Colonic mucosa (tissue), 4 donors: Measurements from ENCODE around the gene RGPD3. TPM values are rescaled to one million over a fixed set of nuclear protein-coding genes. Genes with fewer than 3 reads are reported as not detected.
A peak's percentile ranks its signal among the peaks of the same experiment; 100 is the strongest.
"Not testable (repeated sequence)": the region's sequence is repeated elsewhere in the genome, so short reads cannot be mapped to it uniquely, and the experiment has no call there.

Experiments used
- DNase-seq: peaks from one replicate; pipeline ENCODE4 v3.0.0-alpha.2; 2020
- H3K27ac ChIP-seq: fragments of 200-600 bp; one replicate; pipeline ENCODE4 v1.8.0; 2021
- H3K27me3 ChIP-seq: fragments of 200-600 bp; one replicate; pipeline ENCODE4 v1.8.0; 2021
- H3K36me3 ChIP-seq: fragments of 200-600 bp; one replicate; pipeline ENCODE4 v1.8.0; 2021
- H3K4me1 ChIP-seq: fragments of 200-600 bp; one replicate; pipeline ENCODE4 v1.8.0; 2021; ENCODE audit warnings: mild to moderate bottlenecking
- H3K4me3 ChIP-seq: fragments of 200-600 bp; one replicate; pipeline ENCODE4 v1.8.0; 2021
- H3K9ac ChIP-seq, 2 donors: one replicate each; pipeline ENCODE4 v1.7.0; 2013; ENCODE audit warnings: control low read depth in 2 of 2, low read depth in 2 of 2, low read length in 2 of 2
- H3K9me3 ChIP-seq: fragments of 200-600 bp; one replicate; pipeline ENCODE4 v1.8.0; 2021
- intact Hi-C: fragments of 100-400 bp; cut with DNase I; formaldehyde crosslinking; loops from one replicate; pipeline ENCODE4 v1.14.1; 2022
- total RNA-seq, 2 donors: library from RNA; stranded (reverse); fragmentation: NEBNext Ultra II Directional in 1 of 2; extraction: Animal tissue kit (Norgen Biotek cat#: 25700) in 1 of 2; gene quantifications; one replicate each; pipeline ENCODE4 v1.2.1, GENCODE V29; 2021
- TF ChIP-seq, protein P1 (sequence below): fragments of 200-600 bp; IDR thresholded peaks from one replicate; pipeline ENCODE4 v1.8.0; 2022; ENCODE audit warnings: antibody characterized with exemption, mild to moderate bottlenecking
- donor health status: healthy.
- donor health status: DM: no; HTN: no; CAD: no.
- donor health status: DM: no; HTN: no; CAD: no.

The RGPD3 gene
- total RNA-seq, 2 donors from 2014 or later = 0.05 to 0.11 TPM

DNA sequence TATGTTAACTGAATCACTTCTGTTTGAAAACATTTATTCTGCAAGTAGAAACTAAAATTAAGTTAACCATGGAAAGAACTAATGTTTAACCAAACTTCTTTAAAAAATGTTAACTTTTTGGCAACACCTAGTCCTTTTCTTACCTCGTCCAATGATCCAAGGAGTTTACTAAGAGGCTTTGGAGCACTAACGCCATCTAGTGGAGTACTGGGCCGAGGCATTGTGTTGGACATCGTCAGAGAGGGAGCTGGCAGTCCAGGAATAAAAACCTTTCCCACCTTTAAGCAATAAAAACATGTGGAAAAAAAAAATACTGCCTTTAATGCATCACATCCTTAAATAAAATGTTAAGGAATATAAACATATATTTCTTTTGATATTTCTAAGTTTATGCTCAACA lies 2.4 kb upstream of the RGPD3 start:
- TF ChIP-seq, protein P1, sequence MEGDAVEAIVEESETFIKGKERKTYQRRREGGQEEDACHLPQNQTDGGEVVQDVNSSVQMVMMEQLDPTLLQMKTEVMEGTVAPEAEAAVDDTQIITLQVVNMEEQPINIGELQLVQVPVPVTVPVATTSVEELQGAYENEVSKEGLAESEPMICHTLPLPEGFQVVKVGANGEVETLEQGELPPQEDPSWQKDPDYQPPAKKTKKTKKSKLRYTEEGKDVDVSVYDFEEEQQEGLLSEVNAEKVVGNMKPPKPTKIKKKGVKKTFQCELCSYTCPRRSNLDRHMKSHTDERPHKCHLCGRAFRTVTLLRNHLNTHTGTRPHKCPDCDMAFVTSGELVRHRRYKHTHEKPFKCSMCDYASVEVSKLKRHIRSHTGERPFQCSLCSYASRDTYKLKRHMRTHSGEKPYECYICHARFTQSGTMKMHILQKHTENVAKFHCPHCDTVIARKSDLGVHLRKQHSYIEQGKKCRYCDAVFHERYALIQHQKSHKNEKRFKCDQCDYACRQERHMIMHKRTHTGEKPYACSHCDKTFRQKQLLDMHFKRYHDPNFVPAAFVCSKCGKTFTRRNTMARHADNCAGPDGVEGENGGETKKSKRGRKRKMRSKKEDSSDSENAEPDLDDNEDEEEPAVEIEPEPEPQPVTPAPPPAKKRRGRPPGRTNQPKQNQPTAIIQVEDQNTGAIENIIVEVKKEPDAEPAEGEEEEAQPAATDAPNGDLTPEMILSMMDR = peak; percentile 26
- H3K4me1 ChIP-seq, H3K27me3 ChIP-seq, H3K4me3 ChIP-seq, H3K27ac ChIP-seq, H3K36me3 ChIP-seq, H3K9me3 ChIP-seq, H3K9ac ChIP-seq: not testable (repeated sequence)
- DNase-seq = peak; percentile 42
- intact Hi-C loops = loop anchor here (10.0 kb wide), 1 partner anchor 366 kb away; no protein-coding TSS in a partner anchor

DNA sequence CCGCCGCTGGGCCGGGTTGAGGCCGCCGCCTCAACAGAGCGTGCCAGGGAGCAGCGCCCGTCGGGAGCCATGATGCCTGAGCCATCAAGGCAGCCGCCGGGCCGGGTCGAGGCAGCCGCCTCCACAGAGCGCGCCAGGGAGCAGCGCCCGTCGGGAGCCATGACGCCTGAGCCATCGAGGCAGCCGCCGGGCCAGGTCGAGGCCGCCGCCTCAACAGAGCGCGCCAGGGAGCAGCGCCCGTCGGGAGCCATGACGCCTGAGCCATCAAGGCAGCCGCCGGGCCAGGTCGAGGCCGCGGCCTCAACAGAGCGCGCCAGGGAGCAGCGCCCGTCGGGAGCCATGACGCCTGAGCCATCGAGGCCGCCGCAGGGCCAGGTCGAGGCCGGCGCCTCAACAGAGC lies 697 bp downstream of the RGPD3 start:
- not testable (repeated sequence) for H3K36me3 ChIP-seq

DNA sequence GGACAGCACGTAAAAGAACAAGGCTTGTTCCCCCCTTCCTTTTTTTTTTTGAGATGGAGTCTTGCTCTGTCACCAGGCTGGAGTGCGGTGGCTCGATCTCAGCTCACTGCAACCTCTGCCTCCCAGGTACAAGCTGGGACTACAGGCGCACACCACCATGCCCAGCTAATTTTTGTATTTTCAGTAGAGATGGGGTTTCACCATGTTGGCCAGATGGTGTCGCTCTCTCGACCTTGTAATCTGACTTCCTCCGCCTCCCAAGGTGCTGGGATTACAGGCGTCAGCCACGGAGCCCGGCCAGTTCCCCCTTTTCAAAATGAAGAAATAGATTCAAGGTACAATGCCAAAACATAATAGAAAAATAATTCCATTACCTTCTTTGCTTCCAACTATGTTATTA lies 6.3 kb downstream of the RGPD3 start:
- H3K27ac ChIP-seq, H3K9ac ChIP-seq, H3K4me3 ChIP-seq, H3K36me3 ChIP-seq, H3K27me3 ChIP-seq, H3K9me3 ChIP-seq, intact Hi-C loops, H3K4me1 ChIP-seq: not testable (repeated sequence)
- DNase-seq = peak; percentile 18

More for the DNA sequence above, 697 bp downstream of the RGPD3 start:
- H3K27me3 ChIP-seq, H3K9ac ChIP-seq, H3K9me3 ChIP-seq, H3K27ac ChIP-seq, H3K4me3 ChIP-seq, H3K4me1 ChIP-seq, intact Hi-C loops, DNase-seq: not testable (repeated sequence)

DNA sequence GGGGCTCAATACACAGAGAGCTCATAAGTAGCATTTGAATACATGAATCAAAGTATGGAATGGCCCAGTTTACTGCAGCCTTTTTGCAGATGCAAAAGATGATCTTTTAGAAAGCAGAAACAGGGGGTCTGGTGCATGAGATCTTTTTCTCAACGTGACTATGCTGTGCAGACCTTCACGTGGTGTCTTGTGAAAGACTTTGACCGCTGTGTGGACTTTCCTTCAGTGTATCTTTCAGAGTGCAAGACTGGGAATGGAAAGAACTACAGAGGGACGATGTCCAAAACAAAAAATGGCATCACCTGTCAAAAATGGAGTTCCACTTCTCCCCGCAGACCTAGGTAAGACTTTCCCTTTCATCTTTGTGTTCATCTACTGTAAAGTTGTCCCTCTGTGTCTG lies 77.5 kb downstream of the RGPD3 start:
- H3K4me1 ChIP-seq, intact Hi-C loops, H3K9ac ChIP-seq, H3K36me3 ChIP-seq, H3K27ac ChIP-seq, H3K4me3 ChIP-seq, H3K27me3 ChIP-seq, DNase-seq, H3K9me3 ChIP-seq: not testable (repeated sequence)

DNA sequence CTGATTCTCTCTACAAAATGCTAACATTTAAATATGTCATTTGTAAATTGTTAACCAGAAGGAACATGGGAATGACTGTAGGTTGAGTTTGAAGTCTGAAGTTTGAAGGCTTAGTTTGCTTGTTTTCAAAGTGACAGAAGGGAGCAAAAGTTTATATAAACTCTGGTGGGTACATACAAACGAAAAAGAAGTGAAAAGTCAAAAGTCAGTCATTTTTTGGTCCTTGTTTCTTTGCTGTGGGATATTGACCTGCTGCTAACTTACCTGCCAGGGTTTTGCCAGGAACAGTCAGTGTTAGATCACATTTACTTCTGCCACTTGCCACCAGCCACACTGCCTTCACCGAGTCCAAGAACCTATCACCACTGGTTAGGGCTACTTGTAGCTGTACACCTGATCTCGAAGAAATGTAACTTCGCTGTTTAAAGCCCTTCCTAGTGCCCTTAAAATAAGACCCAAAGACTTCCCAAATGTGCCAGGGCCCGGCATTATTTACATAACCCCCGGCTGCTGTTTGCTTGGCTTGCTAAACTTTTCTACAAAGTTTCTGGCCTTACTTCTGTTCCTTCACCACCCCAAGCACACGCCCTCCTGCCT lies 79.3 kb downstream of the RGPD3 start:
- DNase-seq, H3K27me3 ChIP-seq, H3K9ac ChIP-seq, H3K27ac ChIP-seq, H3K4me3 ChIP-seq, H3K36me3 ChIP-seq, H3K9me3 ChIP-seq, intact Hi-C loops, H3K4me1 ChIP-seq: not testable (repeated sequence)

DNA sequence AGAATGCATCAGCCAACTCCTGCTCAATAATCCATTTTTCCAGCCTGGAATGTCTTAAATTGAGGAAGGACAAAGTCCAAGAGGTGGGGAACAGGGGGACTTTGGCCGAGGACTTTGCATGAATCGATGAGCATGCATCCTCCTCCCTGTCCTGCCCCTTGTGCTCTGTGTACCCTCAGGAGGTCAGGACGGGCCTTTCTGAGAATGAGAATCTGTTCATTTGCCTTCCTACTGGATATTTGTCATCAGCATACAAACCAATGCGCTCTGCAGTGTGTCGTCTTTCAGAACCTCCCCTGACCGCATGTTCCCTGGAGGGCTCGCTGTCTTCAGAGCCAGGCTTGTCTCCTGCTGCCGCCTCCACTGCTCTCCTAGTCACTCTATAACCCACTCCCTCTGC lies 83.7 kb downstream of the RGPD3 start:
- H3K9ac ChIP-seq, H3K36me3 ChIP-seq, H3K27me3 ChIP-seq, intact Hi-C loops, H3K4me3 ChIP-seq, H3K4me1 ChIP-seq, H3K9me3 ChIP-seq, H3K27ac ChIP-seq: not testable (repeated sequence)
- peak; percentile 26 for DNase-seq

DNA sequence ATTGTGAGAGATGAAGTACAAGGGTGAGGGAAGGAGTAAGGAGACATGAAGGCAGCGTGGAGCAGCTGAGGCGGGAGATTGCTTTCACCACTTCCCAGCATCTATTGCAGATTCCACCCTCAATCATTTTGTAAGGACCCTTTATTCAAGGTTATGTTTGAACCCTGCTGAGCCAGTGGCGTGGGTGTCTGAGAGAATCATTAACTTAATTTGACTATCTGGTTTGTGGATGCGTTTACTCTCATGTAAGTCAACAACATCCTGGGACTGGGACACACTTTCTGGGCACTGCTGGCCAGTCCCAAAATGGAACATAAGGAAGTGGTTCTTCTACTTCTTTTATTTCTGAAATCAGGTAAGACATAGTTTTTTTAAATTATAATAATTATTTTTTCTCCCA lies 86.3 kb downstream of the RGPD3 start:
- DNase-seq, H3K27me3 ChIP-seq, H3K4me3 ChIP-seq, H3K4me1 ChIP-seq, H3K36me3 ChIP-seq, H3K9ac ChIP-seq, H3K9me3 ChIP-seq, H3K27ac ChIP-seq, intact Hi-C loops: not testable (repeated sequence)

DNA sequence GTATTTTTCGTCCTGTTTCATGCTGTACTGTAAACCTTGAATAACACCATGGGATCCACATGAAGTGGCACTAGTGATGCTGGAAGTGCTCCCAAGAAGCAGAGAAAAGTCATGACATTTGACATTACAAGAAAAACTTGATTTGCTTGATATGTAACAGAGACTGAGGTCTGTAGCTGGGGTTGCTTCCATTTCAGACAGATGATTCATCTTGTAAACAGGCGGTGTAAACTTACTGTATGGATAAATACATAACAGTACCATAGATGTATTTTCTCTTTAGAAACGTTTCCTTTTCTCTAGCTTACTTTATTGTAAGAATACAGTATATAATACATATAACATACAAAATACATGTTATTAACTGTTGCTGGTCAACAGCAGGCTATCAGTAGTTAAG lies 88.6 kb downstream of the RGPD3 start:
- H3K9me3 ChIP-seq, H3K9ac ChIP-seq, H3K27ac ChIP-seq, intact Hi-C loops, H3K36me3 ChIP-seq, DNase-seq, H3K4me1 ChIP-seq, H3K27me3 ChIP-seq, H3K4me3 ChIP-seq: not testable (repeated sequence)

DNA sequence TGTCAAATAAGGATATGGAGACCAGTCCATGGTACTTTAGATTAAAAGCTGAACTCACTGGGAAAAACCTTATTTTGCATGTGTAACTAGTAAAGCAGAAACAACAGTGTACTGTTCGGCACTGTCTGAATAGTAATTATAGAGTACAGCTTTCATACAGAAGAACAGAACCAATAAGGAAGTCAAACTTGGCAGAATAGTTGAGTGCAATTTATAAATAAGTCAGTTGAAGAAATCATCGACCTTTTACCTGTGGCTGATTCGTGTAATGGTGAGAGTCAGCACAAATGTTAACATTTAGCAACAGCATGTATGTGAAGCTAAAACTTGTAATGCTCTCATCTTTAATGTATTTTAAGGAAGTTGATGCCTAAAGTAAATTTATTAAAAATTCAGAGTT lies 99.0 kb downstream of the RGPD3 start:
- H3K27me3 ChIP-seq, H3K9me3 ChIP-seq, H3K4me1 ChIP-seq, intact Hi-C loops, H3K27ac ChIP-seq, DNase-seq, H3K36me3 ChIP-seq, H3K4me3 ChIP-seq, H3K9ac ChIP-seq: not testable (repeated sequence)
